Neuronal stem cell (in vitro differentiated cells): ENCODE data around the gene WWOX.

ENCODE experiments used
- DNase-seq: peaks from one replicate; pipeline ENCODE4 v3.0.0-alpha.2; 2013; ENCODE audit warnings: low spot score
- H2AFZ ChIP-seq: one replicate; pipeline ENCODE4 v1.6.1; 2013; ENCODE audit warnings: mild to moderate bottlenecking, low read length, inconsistent platforms
- H2AK5ac ChIP-seq: 2 replicates; pipeline ENCODE4 v1.6.1; 2013; ENCODE audit warnings: low read depth, mild to moderate bottlenecking, inconsistent platforms, low read length, moderate library complexity, mixed read lengths
- H2BK120ac ChIP-seq: 2 replicates; pipeline ENCODE4 v1.6.1; 2013; ENCODE audit warnings: low read depth, mild to moderate bottlenecking, inconsistent platforms, low read length, moderate library complexity, mixed read lengths
- H2BK12ac ChIP-seq: one replicate; pipeline ENCODE4 v1.6.1; 2013; ENCODE audit warnings: low read length, inconsistent platforms
- H2BK15ac ChIP-seq: 2 replicates; pipeline ENCODE4 v1.6.1; 2013; ENCODE audit warnings: mild to moderate bottlenecking, low read length, inconsistent platforms, mixed read lengths
- H2BK5ac ChIP-seq: one replicate; pipeline ENCODE4 v1.6.1; 2013; ENCODE audit warnings: inconsistent platforms, mild to moderate bottlenecking, low read length, moderate library complexity
- H3K14ac ChIP-seq: one replicate; pipeline ENCODE4 v1.6.1; 2013; ENCODE audit warnings: low read length, inconsistent platforms
- H3K18ac ChIP-seq: 2 replicates; pipeline ENCODE4 v1.6.1; 2013; ENCODE audit warnings: low read length, inconsistent platforms
- H3K23ac ChIP-seq: 2 replicates; pipeline ENCODE4 v1.6.1; 2013; ENCODE audit warnings: low read depth, mild to moderate bottlenecking, mixed read lengths, low read length, inconsistent platforms; ENCODE audit not compliant: poor library complexity
- H3K27ac ChIP-seq: replicated peaks from 3 replicates; pipeline ENCODE4 v1.5.1; 2013; ENCODE audit warnings: low read length, inconsistent platforms
- H3K27me3 ChIP-seq, 3 experiments: 2 replicates each; pipeline ENCODE4 v1.6.1; 2013; ENCODE audit warnings: low read length in 3 of 3, mild to moderate bottlenecking in 2 of 3, inconsistent platforms in 1 of 3, low read depth in 1 of 3, mixed read lengths in 1 of 3, moderate library complexity in 1 of 3; ENCODE audit not compliant: control insufficient read depth in 3 of 3, insufficient read depth in 3 of 3
- H3K36me3 ChIP-seq, 2 donors: replicated peaks in 1 of 2; 2 replicates each; pipeline ENCODE4 v1.6.1; 2013; ENCODE audit warnings: low read length in 2 of 2; ENCODE audit not compliant: control insufficient read depth in 2 of 2, insufficient read depth in 2 of 2
- H3K4ac ChIP-seq: 2 replicates; pipeline ENCODE4 v1.6.1; 2013; ENCODE audit warnings: inconsistent platforms, mild to moderate bottlenecking, low read length, moderate library complexity
- H3K4me1 ChIP-seq, 2 donors: 1 replicate in 1 of 2; 2 replicates in 1 of 2; pipeline ENCODE4 v1.6.1; 2013; ENCODE audit warnings: low read length in 2 of 2, low read depth in 1 of 2; ENCODE audit not compliant: control insufficient read depth in 2 of 2, insufficient read depth in 1 of 2
- H3K4me2 ChIP-seq: one replicate; pipeline ENCODE4 v1.6.1; 2013; ENCODE audit warnings: mild to moderate bottlenecking, low read length, inconsistent platforms; ENCODE audit not compliant: insufficient read depth, poor library complexity, severe bottlenecking
- H3K4me3 ChIP-seq, 2 donors: 2 replicates each; pipeline ENCODE4 v1.5.1; 2013; ENCODE audit warnings: low read length in 2 of 2, mild to moderate bottlenecking in 2 of 2, inconsistent platforms in 1 of 2, moderate library complexity in 1 of 2
- H3K79me1 ChIP-seq: one replicate; pipeline ENCODE4 v1.6.1; 2013; ENCODE audit warnings: low read depth, mild to moderate bottlenecking, inconsistent platforms, low read length, moderate library complexity
- H3K9ac ChIP-seq: one replicate; pipeline ENCODE4 v1.6.1; 2013; ENCODE audit warnings: mild to moderate bottlenecking, low read depth, low read length, inconsistent platforms; ENCODE audit not compliant: poor library complexity
- H3K9me3 ChIP-seq, 2 donors: replicated peaks in 1 of 2; 2 replicates each; pipeline versions ENCODE3 to v1.6.1; 2013; ENCODE audit warnings: low read length in 2 of 2, mild to moderate bottlenecking in 2 of 2, inconsistent platforms in 1 of 2, low read depth in 1 of 2, mixed read lengths in 1 of 2, moderate library complexity in 1 of 2; ENCODE audit not compliant: control insufficient read depth in 2 of 2, insufficient read depth in 1 of 2
- H4K8ac ChIP-seq: one replicate; pipeline ENCODE4 v1.6.1; 2013; ENCODE audit warnings: low read depth, mild to moderate bottlenecking, inconsistent platforms, low read length, moderate library complexity
- H4K91ac ChIP-seq: one replicate; pipeline ENCODE4 v1.6.1; 2013; ENCODE audit warnings: low read length, low read depth, mild to moderate bottlenecking, inconsistent platforms; ENCODE audit not compliant: poor library complexity
- WGBS, 2 donors: extraction: QIAGEN DNeasy Blood & Tissue Kit; methylation state at CpG; one replicate each; pipeline ENCODE4 v1.1.7; 2013; ENCODE audit warnings: missing lambda C conversion rate in 2 of 2, mixed read lengths in 1 of 2; ENCODE audit not compliant: insufficient read length in 2 of 2, insufficient replicate concordance in 1 of 2; ENCODE audit errors: extremely low coverage in 2 of 2; 5-methylcytosine and 5-hydroxymethylcytosine counted together

WWOX gene

GRCh38 chr16:78768226-78768625, 668.8 kb downstream of the WWOX start:
- Histone ChIP-seq H3K4ac (no peak overlapping the region), H3K18ac (no peak overlapping the region), H3K9me3 (no peaks in the 10 kb centered on the region), H4K91ac (no peak overlapping the region), H2BK15ac (no peak overlapping the region), H3K23ac (no peak overlapping the region), H3K36me3 (no peaks in the 10 kb centered on the region), H2BK12ac (no peak overlapping the region), H3K79me1 (no peaks in the 10 kb centered on the region), H2AFZ (no peak overlapping the region), H3K27me3 (no peaks in the 10 kb centered on the region), H2BK5ac (no peak overlapping the region), H3K4me1 (peaks cover 3 to 4% of the 10 kb centered on the region in 2 donors), H3K14ac (no peak overlapping the region), H3K4me2 (no peak overlapping the region), H3K4me3 (no peak overlapping the region), H2AK5ac (no peak overlapping the region), H3K9ac (no peak overlapping the region), H3K27ac (no peak overlapping the region), H2BK120ac (no peak overlapping the region), H4K8ac (no peak overlapping the region)
- DNase-seq: no peak
- no CpG with 5 or more reads among the region's 8 CpGs for WGBS, 2 donors

DNA sequence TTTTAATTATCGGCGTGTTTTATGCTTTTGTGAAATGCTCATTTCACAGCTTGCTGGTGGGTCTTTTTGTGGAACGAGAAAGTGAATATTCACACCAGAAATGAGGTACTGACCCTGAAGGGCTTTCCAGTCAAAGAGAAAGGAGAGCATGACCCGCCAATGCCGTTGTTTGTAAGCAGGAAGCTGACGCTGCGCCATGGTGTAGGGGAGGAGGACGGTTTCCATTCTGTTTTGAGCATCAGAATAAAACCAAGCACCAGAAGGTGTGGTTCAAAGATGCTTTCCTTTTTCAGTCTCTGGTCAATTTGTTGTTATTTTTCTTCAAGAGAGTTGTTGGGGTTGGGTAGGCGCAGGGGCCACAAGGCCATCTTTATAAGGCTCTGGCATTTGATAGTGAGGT, 669.3 kb downstream of the WWOX start:
- Histone ChIP-seq H3K27me3 (no peaks in the 10 kb centered on the region), H3K79me1 (no peaks in the 10 kb centered on the region), H3K14ac (no peak overlapping the region), H3K4me1 (peaks cover 3 to 6% of the 10 kb centered on the region in 2 donors), H3K4ac (no peak overlapping the region), H2BK15ac (no peak overlapping the region), H4K91ac (no peak overlapping the region), H3K18ac (no peak overlapping the region), H2BK120ac (no peak overlapping the region), H3K27ac (no peak overlapping the region), H2BK12ac (no peak overlapping the region), H3K36me3 (no peaks in the 10 kb centered on the region), H3K9me3 (no peaks in the 10 kb centered on the region), H2AFZ (peak overlapping the region; percentile 33), H2BK5ac (no peak overlapping the region), H3K4me2 (no peak overlapping the region), H3K4me3 (no peak overlapping the region), H3K9ac (no peak overlapping the region), H4K8ac (no peak overlapping the region), H3K23ac (no peak overlapping the region), H2AK5ac (no peak overlapping the region)
- WGBS, 2 donors: no CpG with 5 or more reads among the region's 9 CpGs
- no peak for DNase-seq

GRCh38 chr16:78770353-78771091, 671.1 kb downstream of the WWOX start:
- DNase-seq: peak; percentile 43
- no CpG with 5 or more reads among the region's 23 CpGs for WGBS, 2 donors
- no peak overlapping the region for H2AK5ac ChIP-seq
- no peak overlapping the region for H3K14ac ChIP-seq
- no peaks in the 10 kb centered on the region for H3K36me3 ChIP-seq
- no peak overlapping the region for H3K4me3 ChIP-seq
- no peak overlapping the region for H4K91ac ChIP-seq
- H2BK120ac ChIP-seq: no peak overlapping the region
- H3K4me1 ChIP-seq: peaks cover 3 to 6% of the 10 kb centered on the region in 2 donors
- no peaks in the 10 kb centered on the region for H3K9me3 ChIP-seq
- H3K18ac ChIP-seq: no peak overlapping the region
- no peak overlapping the region for H4K8ac ChIP-seq
- H3K79me1 ChIP-seq: no peaks in the 10 kb centered on the region
- no peak overlapping the region for H3K9ac ChIP-seq
- no peak overlapping the region for H2AFZ ChIP-seq
- no peak overlapping the region for H3K4me2 ChIP-seq
- no peak overlapping the region for H2BK12ac ChIP-seq
- H3K27ac ChIP-seq: no peak overlapping the region
- no peak overlapping the region for H3K4ac ChIP-seq
- no peak overlapping the region for H2BK15ac ChIP-seq
- no peak overlapping the region for H2BK5ac ChIP-seq
- no peaks in the 10 kb centered on the region for H3K27me3 ChIP-seq
- H3K23ac ChIP-seq: no peak overlapping the region

GRCh38 chr16:78773291-78773702, 673.8 kb downstream of the WWOX start:
- H3K4me2 ChIP-seq: no peak overlapping the region
- no peak overlapping the region for H2BK5ac ChIP-seq
- no peak overlapping the region for H3K14ac ChIP-seq
- H3K4ac ChIP-seq: no peak overlapping the region
- no peak overlapping the region for H4K8ac ChIP-seq
- no CpG with 5 or more reads among the region's 8 CpGs for WGBS, 2 donors
- H3K4me3 ChIP-seq: no peak overlapping the region
- no peaks in the 10 kb centered on the region for H3K36me3 ChIP-seq
- H2BK12ac ChIP-seq: no peak overlapping the region
- no peaks in the 10 kb centered on the region for H3K9me3 ChIP-seq
- no peaks in the 10 kb centered on the region for H3K27me3 ChIP-seq
- H3K79me1 ChIP-seq: no peaks in the 10 kb centered on the region
- no peak overlapping the region for H2AK5ac ChIP-seq
- H3K9ac ChIP-seq: no peak overlapping the region
- DNase-seq: no peak
- H3K18ac ChIP-seq: no peak overlapping the region
- H2AFZ ChIP-seq: no peak overlapping the region
- peak overlapping the region; percentile 17 for H3K27ac ChIP-seq
- peaks cover 3 to 6% of the 10 kb centered on the region in 2 donors for H3K4me1 ChIP-seq
- no peak overlapping the region for H4K91ac ChIP-seq
- H2BK120ac ChIP-seq: no peak overlapping the region
- H2BK15ac ChIP-seq: no peak overlapping the region
- no peak overlapping the region for H3K23ac ChIP-seq
